Prostate gland (tissue), 2 donors: ENCODE results near the gene RHBDL2. TPM values are rescaled to one million over a fixed set of nuclear protein-coding genes. Genes with fewer than 3 reads are reported as not detected.

Source experiments
- DNase-seq: peaks from one replicate; pipeline ENCODE4 v3.0.0-alpha.2; 2019; ENCODE audit warnings: low spot score
- H3K27ac ChIP-seq, 2 donors: fragments of 200-600 bp; sonication (generic); 2 replicates each; pipeline ENCODE4 v1.5.1; 2017 to 2019
- H3K27me3 ChIP-seq: fragments of 200-600 bp; sonication (generic); replicated peaks from 2 replicates; pipeline ENCODE4 v1.5.1; 2019; ENCODE audit not compliant: insufficient read depth
- H3K36me3 ChIP-seq, 2 donors: fragments of 200-600 bp; sonication (generic); 1 replicate in 1 of 2; 2 replicates in 1 of 2; pipeline versions ENCODE4 v1.5.1 to v1.8.1; 2017 to 2019
- H3K4me1 ChIP-seq: fragments of 200-600 bp; sonication (generic); replicated peaks from 2 replicates; pipeline ENCODE4 v1.5.1; 2019
- H3K4me3 ChIP-seq, 2 donors: fragments of 200-600 bp; sonication (generic); 2 replicates each; pipeline ENCODE4 v1.5.1; 2017 to 2019
- H3K9me3 ChIP-seq: fragments of 200-600 bp; sonication (generic); 2 replicates; pipeline ENCODE4 v1.5.1; 2017
- POLR2A ChIP-seq: fragments of 450-650 bp; IDR thresholded peaks from one replicate; pipeline ENCODE4 v1.6.1; 2016; ENCODE audit warnings: antibody characterized with exemption, mild to moderate bottlenecking
- POLR2AphosphoS5 ChIP-seq: sonication (generic); formaldehyde crosslinking; IDR thresholded peaks from one replicate; pipeline ENCODE4 v1.6.1; 2017; ENCODE audit warnings: antibody characterized with exemption
- WGBS: methylation state at CpG from one replicate; pipeline ENCODE4 v1.1.5; 2018; 5-methylcytosine and 5-hydroxymethylcytosine counted together
- intact Hi-C: fragments of 100-400 bp; cut with DNase I; formaldehyde crosslinking; loops from one replicate; pipeline ENCODE4 v1.14.2; 2022
- total RNA-seq, 2 donors: library from RNA; depleted of rRNA; stranded (reverse); fragments of >200 nt; gene quantifications; one replicate each; pipeline ENCODE4 v1.1.0, GENCODE V29; 2016
- TF ChIP-seq, protein P1 (sequence below), 4 experiments: fragments of 200-600 bp in 2 of 4; fragments of 450-650 bp in 2 of 4; sonication (generic) in 2 of 4; IDR thresholded peaks; 1 replicate in 3 of 4; 2 replicates in 1 of 4; pipeline ENCODE4 v1.5.1; 2016 to 2019; ENCODE audit warnings: antibody characterized with exemption in 4 of 4, mild to moderate bottlenecking in 2 of 4, moderate library complexity in 2 of 4

The RHBDL2 gene
- total RNA-seq, 2 donors from 2014 or later: 3.5 to 7.7 TPM

DNA sequence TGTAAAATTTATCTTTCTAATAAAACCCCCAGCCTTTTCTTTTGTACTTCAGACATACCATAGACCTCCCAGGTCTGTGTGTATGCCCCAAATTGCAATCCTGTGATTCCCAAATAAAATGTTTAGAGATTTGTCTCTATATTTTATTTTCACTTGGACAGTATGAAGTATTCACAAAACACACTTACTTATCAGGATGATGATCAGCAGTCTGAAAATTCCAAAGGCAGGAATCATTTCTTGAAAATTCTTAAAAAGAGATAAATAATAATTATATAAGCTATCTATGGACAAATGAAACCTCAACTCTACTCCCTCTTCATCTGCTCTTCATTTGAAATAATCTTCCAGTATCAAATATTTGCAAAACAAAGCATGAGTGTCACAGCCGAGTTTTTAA lies 48.7 kb downstream of the RHBDL2 start:
- Histone ChIP-seq H3K36me3 (no peaks in the 10 kb centered on the region), H3K9me3 (no peaks in the 10 kb centered on the region), H3K27me3 (no peaks in the 10 kb centered on the region), H3K4me3 (no peak overlapping the region), H3K4me1 (no peaks in the 10 kb centered on the region), H3K27ac (no peak overlapping the region)
- WGBS: 71% methylated on average over 1 of the region's 1 CpG
- intact Hi-C loops: no loop called here
- TF ChIP-seq POLR2AphosphoS5: no peak
- no peak for DNase-seq

DNA sequence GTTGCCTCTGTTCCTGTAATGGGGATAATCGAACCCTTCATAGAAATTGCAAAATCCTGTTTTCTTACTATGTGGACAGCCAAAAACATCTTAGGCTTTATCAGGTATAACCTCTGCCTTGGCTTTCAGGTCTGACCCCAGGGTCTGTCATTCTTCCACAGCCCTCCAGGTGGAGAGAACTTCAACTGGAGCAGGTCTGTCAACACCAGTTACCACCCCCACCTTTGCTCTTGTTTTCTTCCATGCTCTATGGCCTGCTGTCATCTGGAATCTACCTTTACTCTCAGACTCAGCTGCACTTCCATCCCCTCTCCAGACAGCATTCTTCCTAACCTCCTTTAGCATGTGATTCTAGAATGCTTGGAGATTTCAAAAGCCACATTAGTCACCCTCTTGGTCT lies 49.9 kb downstream of the RHBDL2 start:
- 81% methylated on average over 1 of the region's 1 CpG for whole genome bisulfite sequencing
- H3K4me1 ChIP-seq: no peaks in the 10 kb centered on the region

DNA sequence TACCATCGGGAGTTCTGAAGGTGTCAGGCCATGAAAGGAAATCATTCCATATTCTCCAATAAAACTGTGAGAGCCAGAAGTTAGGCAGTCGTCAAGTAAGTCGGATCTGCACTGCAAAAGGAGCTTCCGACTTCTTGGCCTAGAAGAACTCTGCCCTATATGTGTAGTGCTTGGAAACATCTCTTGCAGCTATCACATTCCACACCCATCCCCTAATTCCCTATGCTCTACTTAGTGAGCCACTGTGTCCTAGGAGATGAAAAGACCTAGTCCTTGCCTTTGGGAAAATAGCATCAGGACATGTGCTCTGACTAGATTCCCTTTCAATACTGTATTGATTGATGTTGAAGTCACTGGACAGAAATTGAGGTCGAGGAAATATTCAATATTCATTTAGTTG lies 52.0 kb downstream of the RHBDL2 start:
- H3K27ac ChIP-seq: no peak overlapping the region
- no peaks in the 10 kb centered on the region for H3K36me3 ChIP-seq
- 73% methylated on average over 5 of the region's 5 CpGs for WGBS
- TF ChIP-seq POLR2A (no peak), POLR2AphosphoS5 (no peak)
- TF ChIP-seq, protein P1, sequence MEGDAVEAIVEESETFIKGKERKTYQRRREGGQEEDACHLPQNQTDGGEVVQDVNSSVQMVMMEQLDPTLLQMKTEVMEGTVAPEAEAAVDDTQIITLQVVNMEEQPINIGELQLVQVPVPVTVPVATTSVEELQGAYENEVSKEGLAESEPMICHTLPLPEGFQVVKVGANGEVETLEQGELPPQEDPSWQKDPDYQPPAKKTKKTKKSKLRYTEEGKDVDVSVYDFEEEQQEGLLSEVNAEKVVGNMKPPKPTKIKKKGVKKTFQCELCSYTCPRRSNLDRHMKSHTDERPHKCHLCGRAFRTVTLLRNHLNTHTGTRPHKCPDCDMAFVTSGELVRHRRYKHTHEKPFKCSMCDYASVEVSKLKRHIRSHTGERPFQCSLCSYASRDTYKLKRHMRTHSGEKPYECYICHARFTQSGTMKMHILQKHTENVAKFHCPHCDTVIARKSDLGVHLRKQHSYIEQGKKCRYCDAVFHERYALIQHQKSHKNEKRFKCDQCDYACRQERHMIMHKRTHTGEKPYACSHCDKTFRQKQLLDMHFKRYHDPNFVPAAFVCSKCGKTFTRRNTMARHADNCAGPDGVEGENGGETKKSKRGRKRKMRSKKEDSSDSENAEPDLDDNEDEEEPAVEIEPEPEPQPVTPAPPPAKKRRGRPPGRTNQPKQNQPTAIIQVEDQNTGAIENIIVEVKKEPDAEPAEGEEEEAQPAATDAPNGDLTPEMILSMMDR (IDR thresholded peaks at IDR 0.05): no peak
- no peak for DNase-seq
- no peaks in the 10 kb centered on the region for H3K27me3 ChIP-seq
- no peaks in the 10 kb centered on the region for H3K9me3 ChIP-seq
- intact Hi-C loops: no loop called here
- no peaks in the 10 kb centered on the region for H3K4me1 ChIP-seq
- no peak overlapping the region for H3K4me3 ChIP-seq

More for the DNA sequence above, 49.9 kb downstream of the RHBDL2 start:
- no peaks in the 10 kb centered on the region for H3K36me3 ChIP-seq
- DNase-seq: no peak
- intact Hi-C loops: no loop called here
- no peaks in the 10 kb centered on the region for H3K9me3 ChIP-seq
- H3K27ac ChIP-seq: no peak overlapping the region
- H3K4me3 ChIP-seq: no peak overlapping the region
- TF ChIP-seq POLR2AphosphoS5: no peak
- no peak for TF ChIP-seq POLR2A
- TF ChIP-seq, protein P1 (IDR thresholded peaks at IDR 0.05): no peak
- no peaks in the 10 kb centered on the region for H3K27me3 ChIP-seq

DNA sequence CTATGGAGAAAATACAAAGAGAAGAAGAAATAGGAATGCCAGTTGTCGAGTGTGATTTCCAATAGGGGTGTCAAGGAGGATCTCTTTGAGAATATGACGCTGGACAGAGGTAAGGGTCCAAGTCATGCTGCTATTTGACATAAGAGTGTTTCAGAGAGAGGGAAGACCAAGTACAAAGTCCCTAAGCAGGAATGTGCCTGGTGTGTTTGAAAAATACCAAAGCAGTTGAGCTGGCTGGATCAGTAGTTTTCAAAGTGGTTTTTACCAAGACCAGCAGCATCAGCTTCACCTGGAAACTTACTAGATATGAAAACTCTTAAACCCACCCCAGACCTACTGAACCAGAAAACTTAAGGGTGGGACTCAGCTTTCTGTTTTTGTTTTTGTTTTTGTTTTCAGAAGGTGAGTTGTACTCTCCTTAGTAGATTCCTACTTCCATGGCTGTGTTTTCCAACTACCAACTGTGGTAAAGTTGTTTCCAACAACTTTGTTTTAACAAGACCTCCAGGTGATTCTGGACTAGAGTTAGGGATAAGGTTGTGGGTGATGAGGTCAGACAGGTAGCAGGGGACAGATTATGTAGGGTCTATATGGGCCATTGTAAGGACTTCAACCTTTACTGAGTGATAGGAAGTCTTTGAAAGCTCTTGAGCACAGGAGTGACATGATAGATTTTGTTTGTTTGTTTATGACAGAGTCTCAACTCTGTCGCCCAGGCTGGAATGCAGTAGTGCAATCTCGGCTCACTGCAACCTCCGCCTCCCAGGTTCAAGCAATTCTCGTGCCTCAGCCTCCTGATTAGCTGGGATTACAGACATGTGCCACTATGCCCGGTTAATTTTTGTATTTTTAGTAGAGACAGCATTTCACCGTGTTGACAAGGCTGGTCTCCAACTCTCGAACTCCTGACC lies 53.0 kb downstream of the RHBDL2 start:
- no peaks in the 10 kb centered on the region for H3K27me3 ChIP-seq
- no peak overlapping the region for H3K4me3 ChIP-seq
- no peak for DNase-seq
- intact Hi-C loops: no loop called here
- TF ChIP-seq, protein P1 (IDR thresholded peaks at IDR 0.05): no peak
- no peak for TF ChIP-seq POLR2A
- H3K9me3 ChIP-seq: no peaks in the 10 kb centered on the region
- H3K36me3 ChIP-seq: no peaks in the 10 kb centered on the region
- no peak overlapping the region for H3K27ac ChIP-seq
- 83% methylated on average over 9 of the region's 9 CpGs for WGBS
- no peaks in the 10 kb centered on the region for H3K4me1 ChIP-seq

DNA sequence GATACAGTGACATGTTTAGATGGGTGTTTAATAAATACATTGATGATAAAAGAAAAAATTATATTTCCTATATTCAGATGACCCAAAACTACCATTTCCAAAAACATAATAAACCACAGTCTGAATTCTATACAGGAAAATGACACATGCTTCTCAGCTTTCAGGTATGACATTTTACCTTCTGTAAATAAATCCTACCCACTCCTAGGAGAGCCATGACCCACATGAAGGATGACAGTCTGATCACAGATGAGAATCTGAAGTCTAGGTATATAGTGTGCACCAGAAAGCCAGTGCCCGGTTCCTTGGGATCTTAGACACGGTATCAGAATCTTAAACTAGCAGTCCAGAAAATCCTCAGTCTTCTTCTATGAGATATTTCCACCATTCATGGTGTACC lies 56.5 kb downstream of the RHBDL2 start:
- TF ChIP-seq POLR2A: no peak
- TF ChIP-seq, protein P1 (IDR thresholded peaks at IDR 0.05): no peak
- no peak for TF ChIP-seq POLR2AphosphoS5
- 96% methylated on average over 2 of the region's 2 CpGs for WGBS
- intact Hi-C loops: no loop called here
- no peaks in the 10 kb centered on the region for H3K36me3 ChIP-seq
- DNase-seq: no peak
- H3K4me3 ChIP-seq: no peak overlapping the region
- no peak overlapping the region for H3K27ac ChIP-seq
- no peaks in the 10 kb centered on the region for H3K9me3 ChIP-seq
- H3K27me3 ChIP-seq: no peaks in the 10 kb centered on the region
- no peaks in the 10 kb centered on the region for H3K4me1 ChIP-seq
